HG03039 (cell line): ENCODE data around the gene LANCL1.
A peak's percentile ranks its signal among the peaks of the same experiment; 100 is the strongest.
"Not testable (repeated sequence)": the region's sequence is repeated elsewhere in the genome, so short reads cannot be mapped to it uniquely, and the experiment has no call there.

Experiments used
- ATAC-seq: cut with Tn5 transposase; IDR thresholded peaks from one replicate; pipeline ENCODE4 v1.9.1; 2021; ENCODE audit warnings: mild to moderate bottlenecking, moderate library complexity; ENCODE audit not compliant: unreplicated experiment

LANCL1 gene

DNA sequence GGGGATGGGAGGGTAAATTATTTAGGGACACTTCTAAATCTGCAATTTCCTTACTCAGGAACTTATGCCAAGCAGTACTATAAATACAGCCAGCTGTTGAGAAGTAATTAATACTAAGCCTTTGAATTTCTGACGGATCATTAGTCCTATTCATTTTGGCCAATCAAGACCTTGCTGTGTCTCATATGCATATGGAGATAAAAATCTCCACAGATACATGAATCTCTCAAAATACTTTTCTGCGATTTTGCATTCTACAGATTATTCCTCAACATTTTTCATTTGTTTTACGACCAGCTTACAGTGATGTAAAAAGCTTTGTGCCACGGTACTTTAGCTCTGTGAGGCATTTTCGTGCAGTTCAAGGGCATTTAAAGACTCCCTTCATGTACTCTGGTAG, 16.7 kb downstream of the LANCL1 start:
- no peak for ATAC-seq

DNA sequence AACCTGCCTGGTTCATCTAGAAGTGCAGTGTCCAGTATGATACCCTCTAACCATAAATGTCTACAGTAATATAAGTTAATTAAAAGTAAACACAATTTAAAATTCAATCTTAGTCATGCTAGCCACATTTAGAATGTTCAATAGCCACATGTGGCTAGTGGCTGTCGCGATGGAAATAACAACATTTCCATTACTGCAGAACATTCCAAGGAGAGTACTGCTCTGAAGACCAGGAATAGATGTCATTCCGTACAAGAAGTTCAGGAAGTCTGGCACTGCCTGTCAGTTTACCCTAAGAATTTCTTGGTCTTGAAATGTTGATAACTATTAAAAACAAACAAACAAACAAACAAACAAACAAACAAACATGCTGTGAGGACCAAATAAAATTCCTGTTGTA, 17.2 kb downstream of the LANCL1 start:
- ATAC-seq = no peak

DNA sequence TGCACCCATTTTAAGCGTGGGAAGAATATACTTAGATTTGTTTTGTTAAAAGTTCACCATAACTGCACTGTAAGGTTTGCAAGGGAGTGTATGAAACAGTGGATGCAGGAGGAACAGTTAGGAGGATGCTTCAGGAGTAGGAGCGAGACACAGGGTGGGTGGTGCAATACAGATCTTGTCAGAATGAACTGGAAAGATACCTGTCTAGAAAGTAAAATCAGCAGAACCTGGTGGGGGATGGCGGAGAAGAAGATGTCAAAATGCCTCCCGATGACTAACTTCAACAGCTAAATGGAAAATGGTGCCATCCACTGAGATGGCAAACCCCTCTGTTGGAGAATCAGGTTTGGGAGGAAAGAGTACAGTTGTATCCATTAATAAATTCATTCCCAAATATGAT, 18.2 kb downstream of the LANCL1 start:
- ATAC-seq = no peak

DNA sequence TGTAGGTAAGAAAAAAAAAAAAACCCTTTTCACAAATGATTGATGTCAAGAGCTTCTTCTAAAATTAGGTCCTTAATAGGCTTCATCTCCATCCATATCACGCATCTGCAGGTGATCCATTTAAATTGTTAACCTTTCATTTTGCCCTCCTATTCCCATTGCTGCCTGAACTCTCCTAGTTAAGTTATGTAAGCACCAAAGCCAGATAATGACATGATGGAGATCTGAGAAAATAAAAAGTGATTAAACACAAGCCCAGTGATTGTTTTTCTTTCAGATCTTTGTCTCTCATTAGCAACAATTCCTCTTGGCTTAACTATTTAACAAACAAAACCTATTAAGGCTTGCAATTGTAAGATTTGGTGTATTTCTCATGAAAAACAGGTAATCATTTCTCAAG, 20.0 kb downstream of the LANCL1 start:
- no peak for ATAC-seq

DNA sequence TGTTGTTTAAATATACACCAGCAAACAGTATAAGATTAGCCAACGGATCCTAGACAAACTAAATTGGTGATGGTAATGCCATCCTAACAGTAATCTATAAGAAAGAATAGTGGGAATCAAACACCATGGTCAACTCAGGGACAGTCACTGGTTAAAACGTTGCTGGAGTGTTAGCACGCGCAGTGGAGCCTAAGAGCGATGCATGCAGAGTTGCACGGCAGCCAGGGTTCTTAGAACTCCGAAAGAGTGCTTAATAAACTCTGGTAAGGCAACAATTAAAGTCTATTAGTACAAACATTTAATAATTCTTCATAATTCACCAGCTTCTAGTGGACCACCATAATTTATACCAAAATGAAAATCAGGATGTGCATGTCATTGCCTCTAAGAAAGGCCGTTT, 22.2 kb downstream of the LANCL1 start:
- no peak for ATAC-seq

DNA sequence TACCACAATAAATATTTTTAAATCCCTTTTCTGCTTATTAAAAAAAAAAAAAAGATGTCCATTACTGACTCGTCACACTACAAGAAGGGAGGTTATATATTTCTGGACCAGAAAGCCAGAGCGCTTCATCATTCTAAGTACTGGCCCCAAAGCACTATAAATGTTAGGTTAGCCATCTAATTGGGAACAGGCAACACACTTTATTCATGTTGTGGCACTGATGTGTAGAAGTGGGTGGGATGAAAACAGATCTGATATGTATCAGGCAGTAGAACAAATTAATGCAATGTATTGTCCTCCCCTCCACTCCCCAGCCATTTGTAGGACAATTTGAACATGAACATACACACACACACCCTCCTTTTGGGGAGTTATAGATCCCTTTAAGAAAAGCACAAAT, 24.4 kb downstream of the LANCL1 start:
- ATAC-seq = no peak

DNA sequence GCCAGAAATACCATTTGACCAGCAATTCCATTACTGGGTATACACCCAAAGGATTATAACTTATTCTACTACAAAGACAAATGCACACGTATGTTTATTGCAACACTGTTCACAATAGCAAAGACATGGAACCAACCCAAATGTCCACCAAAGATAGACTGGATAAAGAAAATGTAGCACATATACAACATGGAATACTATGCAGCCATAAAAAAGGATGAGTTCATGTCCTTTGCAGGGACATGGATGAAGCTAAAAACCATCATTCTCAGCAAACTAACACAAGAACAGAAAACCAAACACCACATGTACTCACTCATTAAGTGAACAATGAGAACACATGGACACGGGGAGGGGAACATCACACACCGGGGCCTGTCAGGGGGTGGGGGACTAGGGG, 25.6 kb downstream of the LANCL1 start:
- ATAC-seq = not testable (repeated sequence)

DNA sequence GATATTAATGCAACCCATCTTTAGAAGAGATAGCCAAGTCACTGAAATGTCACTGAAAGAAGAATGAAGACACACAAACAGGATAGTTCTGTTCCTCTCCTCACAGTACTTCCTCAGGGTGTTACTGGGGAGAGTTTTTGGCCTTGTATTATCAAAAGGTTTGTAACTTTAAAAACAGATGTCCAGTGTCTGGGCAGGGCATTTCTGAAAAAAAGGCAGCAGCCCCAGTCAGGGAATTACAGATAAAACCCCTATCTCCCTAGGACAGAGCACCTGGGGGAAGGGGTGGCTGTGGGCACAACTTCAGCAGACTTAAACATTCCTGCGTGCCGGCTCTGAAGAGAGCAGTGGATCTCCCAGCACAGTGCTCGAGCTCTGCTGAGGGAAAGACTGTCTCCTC, 30.8 kb downstream of the LANCL1 start:
- no peak for ATAC-seq

DNA sequence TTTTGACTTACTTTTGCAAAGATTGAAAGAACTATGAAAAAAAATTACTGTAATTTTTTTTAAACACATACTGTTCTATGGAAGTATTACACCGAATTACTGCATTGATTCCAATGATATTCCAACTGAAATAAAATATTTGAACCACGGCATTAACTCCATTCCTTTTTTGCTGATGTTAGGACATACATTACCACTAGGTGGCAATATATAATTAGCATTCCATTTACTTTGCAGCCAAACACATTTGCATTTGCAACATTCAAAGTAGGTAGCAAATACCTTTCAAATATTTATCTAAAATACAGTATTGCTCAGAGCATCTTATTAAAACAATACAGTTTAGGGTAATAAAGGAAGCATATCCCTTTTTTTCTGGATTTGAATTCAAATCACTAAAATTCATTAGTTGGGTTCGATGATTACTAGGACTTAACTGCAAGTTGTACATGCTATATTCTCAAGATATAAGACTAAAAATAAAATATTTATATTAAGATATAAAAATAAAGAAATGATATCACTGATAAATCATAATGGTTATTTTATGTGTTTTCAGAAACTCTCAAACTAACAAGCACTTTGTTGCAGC, 31.3 kb downstream of the LANCL1 start:
- ATAC-seq = no peak

DNA sequence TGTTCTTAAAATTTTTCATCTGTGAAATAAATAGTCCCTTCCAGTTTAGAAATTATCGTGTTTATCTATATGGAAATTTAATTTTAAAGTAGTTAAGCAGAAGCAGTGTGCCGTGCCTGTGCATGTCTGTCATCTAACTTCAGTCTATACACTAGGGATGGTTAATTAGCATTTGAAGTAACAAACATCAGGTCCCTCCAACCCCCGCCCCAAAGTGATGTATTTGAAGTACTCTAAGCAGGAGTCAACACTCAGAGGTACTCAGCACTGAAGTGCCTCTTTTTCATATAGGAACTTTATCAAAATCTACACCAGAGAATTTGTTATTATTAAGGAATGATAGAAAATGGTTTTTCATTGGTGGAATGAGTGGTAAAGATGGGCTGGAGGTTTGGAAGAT, 33.0 kb downstream of the LANCL1 start:
- ATAC-seq = no peak

DNA sequence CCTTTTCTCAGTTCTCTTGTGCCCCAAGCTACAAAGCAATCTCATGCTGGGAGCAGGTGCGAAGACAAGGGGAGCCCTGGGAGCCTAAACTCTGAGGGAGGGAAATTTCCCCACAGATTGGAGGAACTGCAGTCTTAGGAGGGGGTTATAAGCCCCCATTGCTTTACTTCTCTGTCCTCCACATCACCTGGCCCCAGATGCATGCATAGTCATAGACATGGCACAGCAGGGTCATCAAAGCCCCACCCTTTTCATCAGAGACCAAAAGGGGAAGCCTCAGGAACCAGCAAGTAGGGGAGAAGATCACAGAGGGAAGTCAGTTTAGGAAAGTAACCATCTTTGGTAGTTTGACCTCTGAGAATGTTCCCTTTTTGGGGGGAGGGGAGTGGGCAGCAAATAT, 33.7 kb downstream of the LANCL1 start:
- ATAC-seq = peak; percentile 39

DNA sequence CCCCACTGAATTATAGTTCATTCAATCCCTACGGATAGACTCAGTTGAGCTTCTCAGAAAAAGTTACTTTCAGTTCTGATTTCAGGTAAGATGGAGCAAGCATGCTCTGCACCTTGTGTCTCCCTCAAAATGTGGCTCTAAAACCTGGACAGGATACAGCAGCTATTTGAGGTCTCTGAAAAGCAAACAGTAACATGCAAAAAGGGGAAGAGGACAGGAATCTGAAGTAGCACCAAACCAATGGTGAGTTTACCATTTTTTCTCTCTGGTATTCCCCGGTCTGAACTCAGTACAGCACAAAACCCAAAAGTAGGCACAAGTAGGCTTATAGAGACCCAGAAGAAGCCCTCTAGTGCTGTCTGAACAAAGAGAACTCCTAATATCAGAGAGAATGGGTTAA, 34.1 kb downstream of the LANCL1 start:
- peak; percentile 54 for ATAC-seq

DNA sequence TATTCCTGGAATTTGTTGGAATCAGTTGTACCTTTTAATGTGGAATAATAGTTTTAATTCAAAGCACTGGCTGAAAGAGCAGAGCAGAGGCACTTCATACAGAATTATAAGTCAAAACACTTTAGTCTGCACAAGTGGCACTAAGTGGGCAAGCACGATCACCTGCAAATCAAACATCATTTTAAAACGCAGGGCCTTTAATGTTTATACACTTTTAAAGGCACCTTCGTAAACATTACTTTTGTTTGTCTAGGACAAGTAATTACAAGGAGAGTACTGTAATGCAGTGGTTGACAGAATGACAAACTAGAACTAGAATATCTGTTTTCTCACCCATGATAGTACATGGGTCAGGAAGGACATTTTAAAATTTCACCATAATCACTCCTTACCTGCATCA, 36.4 kb downstream of the LANCL1 start:
- no peak for ATAC-seq

DNA sequence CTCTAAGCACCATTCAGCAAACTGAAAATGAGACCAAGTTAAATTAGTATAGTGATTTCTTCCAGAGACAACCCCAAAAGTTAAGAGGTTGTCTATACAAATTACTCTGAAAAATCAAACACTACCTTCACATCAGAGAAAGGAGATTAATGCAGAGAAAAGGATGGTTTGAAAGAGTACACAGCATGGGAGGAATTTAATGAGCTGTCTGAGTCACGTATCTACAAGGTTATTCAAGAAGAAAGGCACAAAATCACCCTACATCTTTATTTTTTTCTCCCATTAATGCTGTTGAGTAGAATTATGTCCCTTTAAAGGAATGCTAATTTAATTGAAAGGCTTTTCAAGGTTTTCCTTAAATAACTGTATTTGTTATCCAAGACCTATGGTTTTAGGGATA, 41.1 kb downstream of the LANCL1 start:
- no peak for ATAC-seq

DNA sequence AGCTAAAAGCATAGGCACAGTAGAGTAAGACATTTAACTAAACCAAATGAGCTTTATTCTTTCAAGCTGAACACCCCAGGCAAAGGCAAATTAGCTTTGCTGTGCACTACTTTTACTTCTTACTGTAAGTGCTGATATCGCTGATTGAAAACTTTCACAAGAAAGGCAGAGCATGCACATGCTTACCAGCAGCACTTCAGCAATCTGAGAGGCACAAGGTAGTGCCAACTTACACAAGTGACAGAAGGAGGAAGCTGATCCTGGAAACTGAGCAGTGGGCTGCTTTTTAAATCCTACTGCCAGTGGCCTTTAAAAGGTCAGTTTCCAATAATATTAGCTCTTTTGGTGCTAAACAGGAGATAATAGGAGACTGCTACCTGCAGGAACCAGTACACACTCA, 43.9 kb downstream of the LANCL1 start:
- ATAC-seq = no peak

DNA sequence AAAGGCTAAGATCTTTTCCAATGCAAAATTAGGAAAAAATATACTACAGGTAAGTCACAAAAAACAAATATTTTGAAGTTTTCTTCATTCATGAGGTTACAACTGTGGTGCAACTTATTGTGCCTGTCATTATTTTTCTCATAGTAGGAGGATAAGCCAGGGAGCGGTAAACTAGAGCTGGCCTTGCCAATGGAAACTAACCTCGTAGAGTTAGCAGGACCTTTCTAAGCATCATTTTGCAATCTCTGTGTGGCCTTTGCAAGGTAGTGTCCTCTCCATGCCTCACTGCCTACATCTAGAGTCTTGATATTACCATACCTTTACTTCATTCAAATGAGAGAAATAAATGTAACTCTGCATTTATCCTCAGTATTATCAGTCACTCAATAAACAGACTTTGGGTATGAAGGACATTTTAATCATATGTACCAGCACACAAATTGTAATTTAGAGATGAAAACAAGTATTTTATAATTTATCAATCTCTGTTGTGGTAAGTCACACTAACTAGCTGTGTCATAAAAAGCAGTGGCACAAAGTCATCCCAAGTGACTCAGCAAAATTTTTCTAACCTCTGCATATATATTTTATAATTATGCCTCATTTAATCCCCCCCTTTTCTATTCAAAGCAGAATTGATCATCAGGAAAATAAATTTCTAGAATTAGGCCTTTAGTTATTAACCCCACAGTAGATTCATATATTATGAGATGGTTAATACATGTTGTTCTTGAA, 47.0 kb downstream of the LANCL1 start:
- no peak for ATAC-seq

DNA sequence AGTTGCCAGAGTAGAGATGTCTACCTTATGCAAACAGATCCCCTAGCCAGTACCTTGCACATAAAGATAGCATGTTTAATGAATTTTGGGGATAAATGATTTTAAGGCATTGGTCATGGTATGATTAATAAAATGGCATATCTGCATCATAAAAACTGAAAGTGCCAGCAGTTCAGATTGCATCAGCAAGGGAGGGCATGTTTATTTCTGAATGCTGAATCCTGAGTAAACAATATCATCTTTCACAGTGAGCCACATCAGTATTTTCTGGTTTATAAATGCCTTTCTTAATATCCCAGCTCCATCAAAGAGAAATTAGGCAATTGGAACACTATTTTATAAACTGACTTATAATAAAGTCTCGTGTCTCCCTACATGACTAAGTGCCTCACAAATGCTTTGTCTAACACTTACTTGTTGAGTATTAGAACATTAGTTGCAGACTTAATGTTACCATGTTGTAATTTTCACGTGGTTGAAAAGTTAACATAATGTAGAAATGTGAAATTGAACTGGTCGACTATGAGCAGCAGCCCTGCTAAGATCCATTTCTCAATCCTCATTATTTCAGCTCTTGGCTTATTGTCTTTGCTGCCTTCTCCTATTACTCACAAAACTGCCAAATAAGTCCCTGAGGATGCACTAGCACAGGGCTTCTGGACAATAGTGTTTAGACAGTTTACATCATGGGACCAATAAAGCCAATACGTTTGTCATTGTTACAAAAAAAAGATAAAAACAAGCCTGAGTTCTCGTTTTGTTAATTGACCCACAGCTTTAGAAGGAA, 48.0 kb downstream of the LANCL1 start:
- ATAC-seq = no peak

DNA sequence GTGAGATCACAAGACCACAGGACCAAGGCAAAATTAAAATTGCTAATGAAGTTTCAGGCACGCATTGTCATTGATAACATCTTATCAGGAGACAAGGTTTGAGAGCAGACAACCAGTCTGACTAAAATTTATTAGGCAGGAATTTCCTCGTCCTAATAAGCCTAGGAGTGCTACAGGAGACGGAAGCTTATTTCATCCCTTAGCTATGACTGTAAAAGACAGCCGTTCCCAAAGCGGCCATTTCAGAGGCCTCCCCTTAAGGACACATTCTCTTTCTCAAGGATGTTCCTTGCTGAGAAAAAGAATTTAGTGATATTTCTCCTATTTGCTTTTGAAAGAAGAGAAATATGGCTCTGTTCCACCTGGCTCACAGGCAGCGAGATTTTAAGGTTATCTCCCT, 49.2 kb downstream of the LANCL1 start:
- not testable (repeated sequence) for ATAC-seq

DNA sequence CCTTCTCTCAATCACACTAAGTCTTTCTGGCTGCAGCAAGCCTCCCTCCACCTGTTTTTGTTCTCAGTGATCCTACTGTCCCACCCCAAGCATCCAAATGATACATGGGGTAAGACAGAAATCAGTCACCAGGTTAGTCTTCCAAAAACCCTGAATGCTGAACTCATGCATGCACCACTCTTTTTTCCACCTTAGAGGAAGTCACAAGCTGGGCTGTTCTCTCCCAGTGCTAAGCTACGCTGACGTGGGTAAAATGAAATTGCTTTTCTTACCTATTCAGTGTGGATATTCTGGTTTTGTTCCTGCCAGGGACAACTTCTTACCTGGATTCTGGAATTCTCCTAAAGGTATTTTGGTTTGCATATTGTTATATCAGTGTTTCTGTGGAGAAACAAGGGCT, 54.2 kb downstream of the LANCL1 start:
- ATAC-seq = no peak

DNA sequence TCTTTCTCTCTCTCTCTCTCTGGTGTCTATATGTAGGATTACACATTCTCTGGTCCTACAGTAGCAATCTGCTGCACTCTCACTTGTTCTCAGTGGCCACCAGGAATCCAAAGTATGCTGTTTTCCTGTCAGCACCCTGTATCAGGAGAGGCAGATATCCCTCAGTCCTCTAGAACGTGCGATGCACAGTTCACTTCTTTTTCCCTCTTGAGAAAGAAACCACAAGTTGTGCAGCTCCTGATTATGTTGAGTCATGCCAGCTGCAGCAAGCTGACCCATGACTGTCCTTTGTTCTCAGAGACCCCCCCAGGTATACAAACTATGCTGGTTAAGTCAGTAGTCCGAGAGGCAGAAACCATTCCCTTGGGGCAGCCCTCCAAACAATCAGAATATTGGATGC, 54.6 kb downstream of the LANCL1 start:
- ATAC-seq = no peak

DNA sequence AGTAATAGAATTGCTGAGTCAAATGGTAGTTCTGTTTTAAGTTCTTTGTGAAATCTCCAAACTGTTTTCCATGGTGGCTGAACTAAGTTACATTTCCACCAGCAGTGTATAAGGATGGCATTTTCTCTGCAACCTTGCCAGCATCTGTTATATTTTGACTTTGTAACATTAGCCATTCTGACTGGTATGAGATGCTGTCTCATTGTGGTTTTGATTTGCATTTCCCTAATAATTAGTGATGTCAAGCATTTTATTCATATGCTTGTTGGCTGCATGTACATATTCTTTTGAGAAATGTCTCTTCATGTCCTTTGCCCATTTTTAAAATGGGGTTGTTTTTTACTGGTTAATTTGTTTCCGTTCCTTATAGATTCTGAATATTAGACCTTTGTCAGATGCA, 63.9 kb downstream of the LANCL1 start:
- no peak for ATAC-seq

DNA sequence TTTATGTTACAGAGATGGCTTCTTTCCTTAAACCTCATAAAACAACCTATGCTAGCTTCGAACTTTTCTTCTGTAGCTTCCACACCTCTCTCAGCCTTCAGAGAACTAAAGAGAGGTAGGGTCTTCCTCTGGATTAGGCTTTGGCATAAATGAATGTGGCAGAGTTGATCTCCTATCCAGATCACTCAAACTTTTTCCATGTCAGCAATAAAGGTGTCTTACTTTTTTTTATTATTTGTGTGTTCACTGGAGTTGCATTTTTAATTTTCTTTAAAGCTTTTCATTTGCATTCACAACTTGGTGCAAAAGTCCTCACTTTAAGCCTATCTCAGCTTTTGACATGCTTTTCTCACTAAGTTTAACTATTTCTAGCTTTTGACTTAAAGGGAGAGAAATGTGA, 66.0 kb downstream of the LANCL1 start:
- no peak for ATAC-seq
